ENCODE measurements around the gene PRKCH. TPM values are rescaled to one million over a fixed set of nuclear protein-coding genes. Genes with fewer than 3 reads are reported as not detected.

Gene PRKCH
- total RNA-seq, 1 experiment from 2014 or later: 18.3 TPM

DNA sequence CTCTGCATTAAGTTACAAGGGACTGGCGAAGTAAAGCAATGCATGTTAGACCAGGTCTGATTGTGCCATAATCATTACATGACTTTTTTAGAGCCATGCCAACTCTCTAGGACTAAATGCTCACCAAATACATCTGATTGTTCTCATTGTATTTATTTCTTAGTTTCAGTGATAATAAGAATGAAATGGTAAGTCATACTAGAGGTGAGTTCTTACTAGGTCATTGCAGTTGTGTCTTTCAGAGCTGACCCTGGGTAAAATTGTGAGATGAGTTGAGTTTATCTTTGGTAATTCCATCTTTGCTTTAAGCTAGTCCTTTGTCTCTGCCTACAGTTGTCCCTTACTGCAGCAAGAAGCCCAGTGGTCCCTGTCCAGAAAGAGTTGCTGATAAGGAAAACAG, 73.2 kb downstream of the PRKCH start:
- intact Hi-C loops (cut with micrococcal nuclease; ENCODE audit: unreplicated experiment): no loop called here
- Mint-ChIP-seq H3K27ac (ENCODE audit: unreplicated experiment) (no peak overlapping the region), H3K4me3 (ENCODE audit: unreplicated experiment) (no peak overlapping the region), H3K9me3 (ENCODE audit: unreplicated experiment) (no peaks in the 10 kb centered on the region), H3K4me1 (ENCODE audit: low read depth, unreplicated experiment) (no peaks in the 10 kb centered on the region), H3K27me3 (ENCODE audit: insufficient read depth, unreplicated experiment) (no peaks in the 10 kb centered on the region), H3K36me3 (ENCODE audit: insufficient read depth, unreplicated experiment) (peaks cover 11% of the 10 kb centered on the region)
- Histone ChIP-seq H3K4me3 (ENCODE audit: low read depth, low read length) (no peak overlapping the region), H3K36me3 (ENCODE audit: control insufficient read depth, insufficient read depth, low read length) (no peaks in the 10 kb centered on the region), H3K27me3 (replicated peaks; ENCODE audit: control insufficient read depth, insufficient read depth, low read length) (no peaks in the 10 kb centered on the region), H3K4me1 (no peaks in the 10 kb centered on the region), H3K9me3 (no peaks in the 10 kb centered on the region)
- ChIA-PET POLR2A (no interaction called here), CTCF (no interaction called here)
- TF ChIP-seq, protein P1, sequence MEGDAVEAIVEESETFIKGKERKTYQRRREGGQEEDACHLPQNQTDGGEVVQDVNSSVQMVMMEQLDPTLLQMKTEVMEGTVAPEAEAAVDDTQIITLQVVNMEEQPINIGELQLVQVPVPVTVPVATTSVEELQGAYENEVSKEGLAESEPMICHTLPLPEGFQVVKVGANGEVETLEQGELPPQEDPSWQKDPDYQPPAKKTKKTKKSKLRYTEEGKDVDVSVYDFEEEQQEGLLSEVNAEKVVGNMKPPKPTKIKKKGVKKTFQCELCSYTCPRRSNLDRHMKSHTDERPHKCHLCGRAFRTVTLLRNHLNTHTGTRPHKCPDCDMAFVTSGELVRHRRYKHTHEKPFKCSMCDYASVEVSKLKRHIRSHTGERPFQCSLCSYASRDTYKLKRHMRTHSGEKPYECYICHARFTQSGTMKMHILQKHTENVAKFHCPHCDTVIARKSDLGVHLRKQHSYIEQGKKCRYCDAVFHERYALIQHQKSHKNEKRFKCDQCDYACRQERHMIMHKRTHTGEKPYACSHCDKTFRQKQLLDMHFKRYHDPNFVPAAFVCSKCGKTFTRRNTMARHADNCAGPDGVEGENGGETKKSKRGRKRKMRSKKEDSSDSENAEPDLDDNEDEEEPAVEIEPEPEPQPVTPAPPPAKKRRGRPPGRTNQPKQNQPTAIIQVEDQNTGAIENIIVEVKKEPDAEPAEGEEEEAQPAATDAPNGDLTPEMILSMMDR (IDR thresholded peaks at IDR 0.05; ENCODE audit: insufficient read depth in 1 of 2, low read depth in 1 of 2, low read length in 1 of 2, severe bottlenecking in 1 of 2, unreplicated experiment in 1 of 2): no peak
- no TSS peak for BruUV-seq (replicated peaks)
- no peak for DNase-seq

DNA sequence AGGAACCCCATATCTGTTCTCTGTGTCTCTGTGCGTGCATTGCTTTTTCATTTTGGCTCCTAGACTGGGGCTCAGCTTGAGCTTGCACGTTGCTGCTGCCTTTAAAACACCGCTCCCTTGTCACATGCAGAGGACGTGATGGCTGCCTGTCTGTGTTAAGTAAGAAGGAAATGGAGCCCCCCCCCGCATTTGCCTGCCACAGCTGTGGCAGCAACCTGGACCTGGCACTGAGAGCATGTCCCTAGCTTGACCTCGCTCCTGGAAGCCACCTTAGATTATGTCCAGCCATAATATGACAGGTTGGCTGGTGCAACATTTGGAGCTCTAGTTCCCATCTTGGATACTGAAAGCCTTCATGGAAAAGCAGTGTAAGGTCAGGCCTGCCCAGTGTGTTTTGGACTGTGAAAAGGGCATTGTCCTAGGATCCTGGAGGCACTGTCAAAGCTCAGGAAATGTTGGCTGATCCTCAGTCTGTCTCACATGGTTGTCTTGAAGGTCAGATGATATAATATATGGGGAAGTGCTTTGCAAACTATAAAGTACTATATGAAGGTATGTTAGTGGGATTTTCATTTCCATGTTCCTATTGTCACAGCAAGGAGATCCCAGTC, 73.8 kb downstream of the PRKCH start:
- no peaks in the 10 kb centered on the region for H3K36me3 ChIP-seq (ENCODE audit: control insufficient read depth, insufficient read depth, low read length)
- Mint-ChIP-seq H3K4me3 (ENCODE audit: unreplicated experiment) (no peak overlapping the region), H3K27ac (ENCODE audit: unreplicated experiment) (no peak overlapping the region), H3K9me3 (ENCODE audit: unreplicated experiment) (no peaks in the 10 kb centered on the region), H3K36me3 (ENCODE audit: insufficient read depth, unreplicated experiment) (peaks cover 11% of the 10 kb centered on the region), H3K4me1 (ENCODE audit: low read depth, unreplicated experiment) (no peaks in the 10 kb centered on the region), H3K27me3 (ENCODE audit: insufficient read depth, unreplicated experiment) (no peaks in the 10 kb centered on the region)
- ChIA-PET CTCF (no interaction called here), POLR2A (no interaction called here)
- no peaks in the 10 kb centered on the region for H3K27me3 ChIP-seq (replicated peaks; ENCODE audit: control insufficient read depth, insufficient read depth, low read length)
- intact Hi-C loops (cut with micrococcal nuclease; ENCODE audit: unreplicated experiment): no loop called here
- no peaks in the 10 kb centered on the region for H3K4me1 ChIP-seq
- H3K9me3 ChIP-seq: no peaks in the 10 kb centered on the region
- no peak for DNase-seq
- H3K4me3 ChIP-seq (ENCODE audit: low read depth, low read length): no peak overlapping the region
- BruUV-seq (replicated peaks): no TSS peak
- TF ChIP-seq, protein P1 (IDR thresholded peaks at IDR 0.05; ENCODE audit: insufficient read depth in 1 of 2, low read depth in 1 of 2, low read length in 1 of 2, severe bottlenecking in 1 of 2, unreplicated experiment in 1 of 2): no peak

DNA sequence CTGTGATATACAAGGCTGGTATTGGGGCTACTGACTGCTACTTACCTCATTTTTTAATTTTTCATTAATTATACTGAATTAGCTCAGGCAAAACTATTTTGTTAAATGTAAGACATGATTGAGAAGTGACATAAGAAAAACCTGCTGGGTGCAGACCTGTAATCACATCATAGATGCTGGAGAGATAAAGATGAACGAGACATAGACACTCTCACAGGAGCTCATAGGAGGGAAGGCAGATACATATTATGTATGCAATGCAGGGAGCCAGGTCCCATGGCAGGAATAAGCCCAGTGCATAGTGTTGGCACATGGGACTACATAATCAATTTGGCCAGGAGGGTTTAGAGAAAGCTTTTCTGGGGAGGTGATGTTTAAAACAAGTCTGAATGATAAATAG, 74.9 kb downstream of the PRKCH start:
- Histone ChIP-seq H3K4me3 (ENCODE audit: low read depth, low read length) (no peak overlapping the region), H3K4me1 (no peaks in the 10 kb centered on the region), H3K36me3 (ENCODE audit: control insufficient read depth, insufficient read depth, low read length) (no peaks in the 10 kb centered on the region), H3K27me3 (replicated peaks; ENCODE audit: control insufficient read depth, insufficient read depth, low read length) (no peaks in the 10 kb centered on the region), H3K9me3 (no peaks in the 10 kb centered on the region)
- H3K27me3 Mint-ChIP-seq (ENCODE audit: insufficient read depth, unreplicated experiment): no peaks in the 10 kb centered on the region
- TF ChIP-seq, protein P1 (IDR thresholded peaks at IDR 0.05; ENCODE audit: insufficient read depth in 1 of 2, low read depth in 1 of 2, low read length in 1 of 2, severe bottlenecking in 1 of 2, unreplicated experiment in 1 of 2): no peak
- H3K9me3 Mint-ChIP-seq (ENCODE audit: unreplicated experiment): no peaks in the 10 kb centered on the region
- H3K4me3 Mint-ChIP-seq (ENCODE audit: unreplicated experiment): no peak overlapping the region
- no peak for DNase-seq
- H3K27ac Mint-ChIP-seq (ENCODE audit: unreplicated experiment): no peak overlapping the region
- ChIA-PET CTCF (no interaction called here), POLR2A (no interaction called here)
- intact Hi-C loops (cut with micrococcal nuclease; ENCODE audit: unreplicated experiment): no loop called here
- BruUV-seq (replicated peaks): no TSS peak
- no peaks in the 10 kb centered on the region for H3K4me1 Mint-ChIP-seq (ENCODE audit: low read depth, unreplicated experiment)
- H3K36me3 Mint-ChIP-seq (ENCODE audit: insufficient read depth, unreplicated experiment): peaks cover 11% of the 10 kb centered on the region
